ENCODE data around the gene ANKRD33B. TPM values are rescaled to one million over a fixed set of nuclear protein-coding genes. Genes with fewer than 3 reads are reported as not detected.

The ANKRD33B gene
- total and polyA plus RNA-seq, 2 experiments from 2014 or later: 2.9 to 15.4 TPM

DNA sequence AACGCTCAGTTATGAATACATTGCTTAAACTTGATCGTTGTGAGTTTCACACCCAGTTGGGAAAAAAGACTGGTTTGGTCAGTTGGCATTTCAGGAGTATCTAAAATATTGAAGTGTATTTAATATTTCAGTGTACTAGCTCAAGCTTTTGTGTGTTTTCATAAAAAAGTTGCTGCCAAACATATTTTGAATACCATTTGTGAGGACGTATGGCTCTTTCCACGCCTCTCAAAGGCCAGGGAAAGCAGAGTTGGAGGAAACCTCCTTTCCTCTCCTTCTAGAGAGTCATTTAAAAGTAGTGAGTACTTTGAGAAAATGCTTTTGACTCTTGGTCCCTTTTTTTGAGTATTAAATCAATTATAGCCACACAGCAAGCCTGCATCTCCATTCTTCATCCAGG, 43.2 kb upstream of the ANKRD33B start (continued):
- no peak for TF ChIP-seq EZH2phosphoT487 (IDR thresholded peaks at IDR 0.05; ENCODE audit: unreplicated experiment)
- TF ChIP-seq STAT1 (IDR thresholded peaks at IDR 0.05; ENCODE audit: unreplicated experiment): no peak
- TF ChIP-seq CREB1 (CRISPR knock-in tag; IDR thresholded peaks at IDR 0.05; ENCODE audit: low read depth): no peak
- TF ChIP-seq, protein P1, sequence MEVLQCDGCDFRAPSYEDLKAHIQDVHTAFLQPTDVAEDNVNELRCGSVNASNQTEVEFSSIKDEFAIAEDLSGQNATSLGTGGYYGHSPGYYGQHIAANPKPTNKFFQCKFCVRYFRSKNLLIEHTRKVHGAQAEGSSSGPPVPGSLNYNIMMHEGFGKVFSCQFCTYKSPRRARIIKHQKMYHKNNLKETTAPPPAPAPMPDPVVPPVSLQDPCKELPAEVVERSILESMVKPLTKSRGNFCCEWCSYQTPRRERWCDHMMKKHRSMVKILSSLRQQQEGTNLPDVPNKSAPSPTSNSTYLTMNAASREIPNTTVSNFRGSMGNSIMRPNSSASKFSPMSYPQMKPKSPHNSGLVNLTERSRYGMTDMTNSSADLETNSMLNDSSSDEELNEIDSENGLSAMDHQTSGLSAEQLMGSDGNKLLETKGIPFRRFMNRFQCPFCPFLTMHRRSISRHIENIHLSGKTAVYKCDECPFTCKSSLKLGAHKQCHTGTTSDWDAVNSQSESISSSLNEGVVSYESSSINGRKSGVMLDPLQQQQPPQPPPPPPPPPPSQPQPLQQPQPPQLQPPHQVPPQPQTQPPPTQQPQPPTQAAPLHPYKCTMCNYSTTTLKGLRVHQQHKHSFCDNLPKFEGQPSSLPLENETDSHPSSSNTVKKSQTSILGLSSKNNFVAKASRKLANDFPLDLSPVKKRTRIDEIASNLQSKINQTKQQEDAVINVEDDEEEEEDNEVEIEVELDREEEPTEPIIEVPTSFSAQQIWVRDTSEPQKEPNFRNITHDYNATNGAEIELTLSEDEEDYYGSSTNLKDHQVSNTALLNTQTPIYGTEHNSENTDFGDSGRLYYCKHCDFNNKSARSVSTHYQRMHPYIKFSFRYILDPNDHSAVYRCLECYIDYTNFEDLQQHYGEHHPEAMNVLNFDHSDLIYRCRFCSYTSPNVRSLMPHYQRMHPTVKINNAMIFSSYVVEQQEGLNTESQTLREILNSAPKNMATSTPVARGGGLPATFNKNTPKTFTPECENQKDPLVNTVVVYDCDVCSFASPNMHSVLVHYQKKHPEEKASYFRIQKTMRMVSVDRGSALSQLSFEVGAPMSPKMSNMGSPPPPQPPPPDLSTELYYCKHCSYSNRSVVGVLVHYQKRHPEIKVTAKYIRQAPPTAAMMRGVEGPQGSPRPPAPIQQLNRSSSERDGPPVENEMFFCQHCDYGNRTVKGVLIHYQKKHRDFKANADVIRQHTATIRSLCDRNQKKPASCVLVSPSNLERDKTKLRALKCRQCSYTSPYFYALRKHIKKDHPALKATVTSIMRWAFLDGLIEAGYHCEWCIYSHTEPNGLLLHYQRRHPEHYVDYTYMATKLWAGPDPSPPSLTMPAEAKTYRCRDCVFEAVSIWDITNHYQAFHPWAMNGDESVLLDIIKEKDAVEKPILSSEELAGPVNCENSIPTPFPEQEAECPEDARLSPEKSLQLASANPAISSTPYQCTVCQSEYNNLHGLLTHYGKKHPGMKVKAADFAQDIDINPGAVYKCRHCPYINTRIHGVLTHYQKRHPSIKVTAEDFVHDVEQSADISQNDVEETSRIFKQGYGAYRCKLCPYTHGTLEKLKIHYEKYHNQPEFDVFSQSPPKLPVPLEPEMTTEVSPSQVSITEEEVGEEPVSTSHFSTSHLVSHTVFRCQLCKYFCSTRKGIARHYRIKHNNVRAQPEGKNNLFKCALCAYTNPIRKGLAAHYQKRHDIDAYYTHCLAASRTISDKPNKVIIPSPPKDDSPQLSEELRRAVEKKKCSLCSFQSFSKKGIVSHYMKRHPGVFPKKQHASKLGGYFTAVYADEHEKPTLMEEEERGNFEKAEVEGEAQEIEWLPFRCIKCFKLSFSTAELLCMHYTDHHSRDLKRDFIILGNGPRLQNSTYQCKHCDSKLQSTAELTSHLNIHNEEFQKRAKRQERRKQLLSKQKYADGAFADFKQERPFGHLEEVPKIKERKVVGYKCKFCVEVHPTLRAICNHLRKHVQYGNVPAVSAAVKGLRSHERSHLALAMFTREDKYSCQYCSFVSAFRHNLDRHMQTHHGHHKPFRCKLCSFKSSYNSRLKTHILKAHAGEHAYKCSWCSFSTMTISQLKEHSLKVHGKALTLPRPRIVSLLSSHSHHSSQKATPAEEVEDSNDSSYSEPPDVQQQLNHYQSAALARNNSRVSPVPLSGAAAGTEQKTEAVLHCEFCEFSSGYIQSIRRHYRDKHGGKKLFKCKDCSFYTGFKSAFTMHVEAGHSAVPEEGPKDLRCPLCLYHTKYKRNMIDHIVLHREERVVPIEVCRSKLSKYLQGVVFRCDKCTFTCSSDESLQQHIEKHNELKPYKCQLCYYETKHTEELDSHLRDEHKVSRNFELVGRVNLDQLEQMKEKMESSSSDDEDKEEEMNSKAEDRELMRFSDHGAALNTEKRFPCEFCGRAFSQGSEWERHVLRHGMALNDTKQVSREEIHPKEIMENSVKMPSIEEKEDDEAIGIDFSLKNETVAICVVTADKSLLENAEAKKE (CRISPR knock-in tag; IDR thresholded peaks at IDR 0.05): no peak
- no peak for TF ChIP-seq ZNF114 (CRISPR knock-in tag; IDR thresholded peaks at IDR 0.05)
- TF ChIP-seq POLR2AphosphoS5 (IDR thresholded peaks at IDR 0.05; ENCODE audit: low read depth): no peak
- TF ChIP-seq NANOG (IDR thresholded peaks at IDR 0.05; ENCODE audit: borderline replicate concordance): no peak

DNA sequence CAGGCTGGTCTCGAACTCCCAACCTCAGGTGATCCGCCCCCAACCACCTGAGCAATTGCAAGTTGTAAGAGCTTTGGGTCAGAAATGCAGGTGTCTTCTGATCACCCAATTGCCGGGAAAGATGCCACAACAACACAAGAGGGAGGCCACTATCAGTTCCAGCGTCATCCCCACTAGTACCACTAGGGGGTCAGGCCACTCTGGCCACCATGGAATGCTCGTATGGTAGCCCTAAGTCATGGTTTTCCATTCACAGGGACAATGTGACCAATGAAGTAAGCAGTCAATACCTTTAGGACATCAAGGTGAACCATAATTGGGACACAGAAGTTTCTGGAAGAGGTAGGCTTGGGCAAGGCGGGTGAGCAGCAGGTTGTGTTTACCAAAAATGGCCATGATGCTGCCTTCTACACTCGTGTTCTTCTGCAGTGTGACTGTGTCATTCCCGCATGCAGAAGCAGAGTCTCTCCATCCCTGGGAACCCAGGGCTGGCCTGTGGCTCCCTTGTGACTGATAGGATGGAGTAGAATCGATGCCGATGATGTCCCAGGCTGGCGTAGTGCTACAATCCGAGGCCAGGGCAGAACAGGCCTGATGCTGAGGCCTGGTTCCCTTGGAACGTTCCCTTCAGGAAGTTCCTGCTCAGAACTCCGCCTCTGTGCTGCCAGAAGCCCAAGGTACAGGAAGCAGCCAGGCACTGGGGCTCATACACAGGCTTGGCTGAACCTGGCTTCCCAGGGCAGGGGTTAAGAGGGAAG, 42.2 kb upstream of the ANKRD33B start:
- no peak overlapping the region for H2AFZ ChIP-seq
- ATAC-seq: peak; percentile 50
- H3K27ac Mint-ChIP-seq: no peak overlapping the region

More for the DNA sequence above, 42.2 kb upstream of the ANKRD33B start:
- no peak for TF ChIP-seq EZH2 (IDR thresholded peaks at IDR 0.05; ENCODE audit: low read depth, unreplicated experiment)
- TF ChIP-seq, protein P2, sequence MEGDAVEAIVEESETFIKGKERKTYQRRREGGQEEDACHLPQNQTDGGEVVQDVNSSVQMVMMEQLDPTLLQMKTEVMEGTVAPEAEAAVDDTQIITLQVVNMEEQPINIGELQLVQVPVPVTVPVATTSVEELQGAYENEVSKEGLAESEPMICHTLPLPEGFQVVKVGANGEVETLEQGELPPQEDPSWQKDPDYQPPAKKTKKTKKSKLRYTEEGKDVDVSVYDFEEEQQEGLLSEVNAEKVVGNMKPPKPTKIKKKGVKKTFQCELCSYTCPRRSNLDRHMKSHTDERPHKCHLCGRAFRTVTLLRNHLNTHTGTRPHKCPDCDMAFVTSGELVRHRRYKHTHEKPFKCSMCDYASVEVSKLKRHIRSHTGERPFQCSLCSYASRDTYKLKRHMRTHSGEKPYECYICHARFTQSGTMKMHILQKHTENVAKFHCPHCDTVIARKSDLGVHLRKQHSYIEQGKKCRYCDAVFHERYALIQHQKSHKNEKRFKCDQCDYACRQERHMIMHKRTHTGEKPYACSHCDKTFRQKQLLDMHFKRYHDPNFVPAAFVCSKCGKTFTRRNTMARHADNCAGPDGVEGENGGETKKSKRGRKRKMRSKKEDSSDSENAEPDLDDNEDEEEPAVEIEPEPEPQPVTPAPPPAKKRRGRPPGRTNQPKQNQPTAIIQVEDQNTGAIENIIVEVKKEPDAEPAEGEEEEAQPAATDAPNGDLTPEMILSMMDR (conservative IDR thresholded peaks at IDR 0.05; ENCODE audit: low read depth in 2 of 2): peak; percentile 67 to 79
- Histone ChIP-seq H4K20me1 (replicated peaks; ENCODE audit: insufficient read depth) (no peaks in the 10 kb centered on the region), H3K4me3 (no peak overlapping the region), H3K36me3 (ENCODE audit: insufficient read depth) (no peaks in the 10 kb centered on the region), H3K27ac (ENCODE audit: low read depth) (no peak overlapping the region), H3K27me3 (ENCODE audit: insufficient read depth) (no peaks in the 10 kb centered on the region), H3K9me2 (ENCODE audit: insufficient read depth) (no peaks in the 10 kb centered on the region), H3K4me2 (no peak overlapping the region), H3K4me1 (ENCODE audit: insufficient read depth) (no peaks in the 10 kb centered on the region), H3F3A (replicated peaks; ENCODE audit: low read depth) (no peaks in the 10 kb centered on the region), H3K79me2 (replicated peaks; ENCODE audit: insufficient read depth) (no peaks in the 10 kb centered on the region)
- Mint-ChIP-seq H3K4me1 (peaks cover 17% of the 10 kb centered on the region), H3K4me3 (no peak overlapping the region), H3K27me3 (ENCODE audit: insufficient read depth, low read depth, poor library complexity) (peaks cover 7% of the 10 kb centered on the region), H3K9me3 (peaks cover 23% of the 10 kb centered on the region), H3K36me3 (ENCODE audit: low read depth) (peaks cover 15% of the 10 kb centered on the region; the same call in 1 of the 3 replicates)
- peak; percentile 62 for DNase-seq (ENCODE audit: low spot score)

Data from GM23338 (cell line).